MCF 10A (cell line): ENCODE results near the gene DNM1L. TPM values are rescaled to one million over a fixed set of nuclear protein-coding genes. Genes with fewer than 3 reads are reported as not detected.

Source experiments
- BruUV-seq: library from RNA; stranded (reverse); fragments of 400-500 nt; replicated peaks from 2 replicates; lab custom pipeline; 2021; lab: Mats Ljungman, UMichigan
- CTCF ChIA-PET: fragments of 300-600 bp; sonication (Branson Sonifier 250); formaldehyde crosslinking; extraction: SDS; loops from one replicate; lab custom pipeline; 2021; ENCODE audit warnings: antibody characterized with exemption, inconsistent platforms; lab: Yijun Ruan, JAX
- POLR2A ChIA-PET: fragments of 300-600, 350-650 bp; sonication (Branson Sonifier 250); formaldehyde crosslinking; extraction: SDS; loops from one replicate; lab custom pipeline; 2020; ENCODE audit warnings: antibody characterized with exemption, inconsistent platforms; lab: Yijun Ruan, JAX
- DNase-seq: peaks from one replicate; pipeline ENCODE4 v3.0.0-alpha.2; 2018; ENCODE audit not compliant: unreplicated experiment
- H3K27ac Mint-ChIP-seq: one replicate; pipeline ENCODE4 v1.8.0; 2022; ENCODE audit warnings: mild to moderate bottlenecking, low read depth, mixed read lengths; ENCODE audit not compliant: unreplicated experiment
- H3K27me3 Mint-ChIP-seq: one replicate; pipeline ENCODE4 v1.8.0; 2022; ENCODE audit warnings: mixed read lengths; ENCODE audit not compliant: insufficient read depth, unreplicated experiment
- H3K36me3 Mint-ChIP-seq: one replicate; pipeline ENCODE4 v1.8.0; 2022; ENCODE audit warnings: mild to moderate bottlenecking, moderate library complexity, mixed read lengths; ENCODE audit not compliant: insufficient read depth, unreplicated experiment
- H3K4me1 Mint-ChIP-seq: one replicate; pipeline ENCODE4 v1.8.0; 2022; ENCODE audit warnings: mixed read lengths; ENCODE audit not compliant: insufficient read depth, unreplicated experiment
- H3K4me3 Mint-ChIP-seq: one replicate; pipeline ENCODE4 v1.8.0; 2022; ENCODE audit warnings: mild to moderate bottlenecking, moderate library complexity, mixed read lengths; ENCODE audit not compliant: unreplicated experiment
- H3K9me3 Mint-ChIP-seq: one replicate; pipeline ENCODE4 v1.8.0; 2022; ENCODE audit warnings: mixed read lengths; ENCODE audit not compliant: unreplicated experiment
- intact Hi-C: fragments of 100-400 bp; cut with micrococcal nuclease; formaldehyde crosslinking; loops from 2 replicates; pipeline ENCODE4 v1.14.1; 2022
- total RNA-seq: library from RNA; stranded (reverse); gene quantifications from 2 replicates; pipeline ENCODE4 v1.2.3, GENCODE V29; 2022
- TF ChIP-seq, protein P1 (sequence below): fragments of 200-600 bp; IDR thresholded peaks from one replicate; pipeline ENCODE4 v1.8.0; 2022; ENCODE audit warnings: antibody characterized with exemption, mild to moderate bottlenecking; ENCODE audit not compliant: unreplicated experiment

DNM1L gene
- total RNA-seq, 1 experiment from 2014 or later: 86.9 TPM

DNA sequence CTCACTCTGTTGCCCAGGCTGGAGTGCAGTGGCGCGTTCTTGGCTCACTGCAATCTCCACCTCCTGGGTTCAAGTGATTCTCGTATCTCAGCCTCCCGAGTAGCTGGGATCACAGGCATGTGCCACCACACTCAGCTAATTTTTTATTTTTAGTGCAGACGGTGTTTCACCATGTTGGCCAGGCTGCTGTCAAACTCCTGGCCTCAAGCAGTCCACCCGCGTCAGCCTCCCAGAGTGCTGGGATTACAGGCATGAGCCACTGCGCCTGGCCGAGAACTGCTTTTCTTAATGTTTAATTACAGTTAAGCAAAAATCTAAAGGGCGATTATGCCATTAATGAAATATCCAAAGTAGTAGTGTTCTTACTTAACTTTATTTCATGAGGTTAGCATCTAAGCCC is 63.0 kb downstream of the DNM1L start:
- Mint-ChIP-seq H3K9me3 (no peaks in the 10 kb centered on the region), H3K4me3 (no peak overlapping the region), H3K36me3 (peaks cover 85% of the 10 kb centered on the region), H3K27me3 (no peaks in the 10 kb centered on the region), H3K27ac (no peak overlapping the region), H3K4me1 (no peaks in the 10 kb centered on the region)
- ChIA-PET CTCF (interaction anchor here (0.6 to 1.7 kb wide), 3 partner anchors 13 to 258 kb away, joined by 3 to 6 read pairs (median 4); partner anchors contain the start of gene YARS2), POLR2A (interaction anchor here (0.6 to 0.8 kb wide), 2 partner anchors 20 to 464 kb away, joined by 4 read pairs; no protein-coding TSS in a partner anchor)
- no TSS peak for BruUV-seq
- DNase-seq: no peak
- intact Hi-C loops: no loop called here
- TF ChIP-seq, protein P1, sequence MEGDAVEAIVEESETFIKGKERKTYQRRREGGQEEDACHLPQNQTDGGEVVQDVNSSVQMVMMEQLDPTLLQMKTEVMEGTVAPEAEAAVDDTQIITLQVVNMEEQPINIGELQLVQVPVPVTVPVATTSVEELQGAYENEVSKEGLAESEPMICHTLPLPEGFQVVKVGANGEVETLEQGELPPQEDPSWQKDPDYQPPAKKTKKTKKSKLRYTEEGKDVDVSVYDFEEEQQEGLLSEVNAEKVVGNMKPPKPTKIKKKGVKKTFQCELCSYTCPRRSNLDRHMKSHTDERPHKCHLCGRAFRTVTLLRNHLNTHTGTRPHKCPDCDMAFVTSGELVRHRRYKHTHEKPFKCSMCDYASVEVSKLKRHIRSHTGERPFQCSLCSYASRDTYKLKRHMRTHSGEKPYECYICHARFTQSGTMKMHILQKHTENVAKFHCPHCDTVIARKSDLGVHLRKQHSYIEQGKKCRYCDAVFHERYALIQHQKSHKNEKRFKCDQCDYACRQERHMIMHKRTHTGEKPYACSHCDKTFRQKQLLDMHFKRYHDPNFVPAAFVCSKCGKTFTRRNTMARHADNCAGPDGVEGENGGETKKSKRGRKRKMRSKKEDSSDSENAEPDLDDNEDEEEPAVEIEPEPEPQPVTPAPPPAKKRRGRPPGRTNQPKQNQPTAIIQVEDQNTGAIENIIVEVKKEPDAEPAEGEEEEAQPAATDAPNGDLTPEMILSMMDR: no peak

DNA sequence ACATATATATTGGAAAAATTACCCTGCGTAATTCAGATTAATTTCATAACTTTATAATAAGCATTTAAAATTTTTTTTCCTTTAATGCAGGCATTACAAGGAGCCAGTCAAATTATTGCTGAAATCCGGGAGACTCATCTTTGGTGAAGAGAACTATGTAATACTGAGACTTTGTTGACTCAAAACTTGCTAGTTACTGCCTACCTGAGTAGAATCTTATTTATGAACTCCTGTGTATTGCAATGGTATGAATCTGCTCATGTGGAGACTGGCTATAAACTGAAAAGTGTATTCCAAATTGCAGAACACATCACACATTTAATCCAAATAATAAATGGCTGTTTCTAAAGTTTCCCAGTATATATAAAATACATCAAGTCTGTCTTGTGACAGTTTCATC is 64.2 kb downstream of the DNM1L start:
- no peak for DNase-seq
- H3K9me3 Mint-ChIP-seq: no peaks in the 10 kb centered on the region
- no peaks in the 10 kb centered on the region for H3K27me3 Mint-ChIP-seq
- no TSS peak for BruUV-seq
- ChIA-PET POLR2A (interaction anchor here (4.8 kb wide), 1 partner anchor 12 kb away, joined by 23 read pairs; the partner anchor contains the start of gene YARS2), CTCF (interaction anchor here (3.5 kb wide), 1 partner anchor 12 kb away, joined by 21 read pairs; the partner anchor contains the start of gene YARS2)
- intact Hi-C loops: no loop called here
- no peaks in the 10 kb centered on the region for H3K4me1 Mint-ChIP-seq
- no peak overlapping the region for H3K4me3 Mint-ChIP-seq
- no peak overlapping the region for H3K27ac Mint-ChIP-seq
- H3K36me3 Mint-ChIP-seq: peaks cover 88% of the 10 kb centered on the region
- TF ChIP-seq, protein P1: no peak

DNA sequence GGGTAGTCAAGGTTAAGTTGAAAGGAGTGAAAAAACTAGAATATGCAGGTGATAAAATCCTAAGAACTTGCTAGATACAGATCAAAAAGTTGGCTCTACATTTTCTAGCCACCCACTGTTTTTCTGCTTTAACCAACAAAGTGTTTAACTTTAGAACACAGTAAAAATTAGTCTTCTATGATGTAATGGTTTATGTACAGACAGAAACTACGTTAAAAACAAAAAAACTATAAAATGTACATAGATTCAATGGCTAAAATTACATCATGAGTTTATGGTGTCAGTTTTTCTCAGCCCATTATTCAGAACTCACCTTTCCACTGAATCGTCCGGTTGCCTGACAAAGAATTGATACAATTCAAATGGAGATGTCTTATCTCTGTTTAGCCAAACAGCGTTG is 74.5 kb downstream of the DNM1L start:
- POLR2A ChIA-PET: interaction anchor here (0.7 to 3.5 kb wide), 4 partner anchors 9 to 291 kb away, joined by 3 to 54 read pairs (median 15); partner anchors contain the start of gene PKP2

DNA sequence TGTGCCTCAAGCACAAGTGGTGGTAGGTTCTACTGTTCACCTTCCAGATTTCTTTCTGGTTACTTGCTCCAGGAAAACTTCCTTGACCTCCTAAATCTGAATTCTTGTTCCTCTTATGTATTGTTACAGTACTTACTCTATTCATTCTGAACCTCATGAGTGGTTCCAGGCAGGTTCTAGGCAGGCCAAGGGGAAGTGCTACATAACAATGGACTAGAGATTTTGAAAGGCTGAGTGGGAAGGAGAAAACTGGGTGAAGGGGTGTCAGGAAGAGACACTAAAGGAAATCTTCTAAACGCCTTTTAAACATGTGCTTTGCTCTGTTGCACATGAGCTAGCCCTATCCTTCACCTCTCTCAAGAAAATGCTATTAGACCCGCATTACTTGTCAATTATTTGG is 75.0 kb downstream of the DNM1L start:
- no peaks in the 10 kb centered on the region for H3K27me3 Mint-ChIP-seq
- POLR2A ChIA-PET: interaction anchor here (1.1 to 3.5 kb wide), 12 partner anchors 9 to 1268 kb away, joined by 3 to 54 read pairs (median 8); partner anchors contain the start of genes ALG10, DNM1L and PKP2
- CTCF ChIA-PET: interaction anchor here (0.5 to 5.7 kb wide), 21 partner anchors 9 to 1282 kb away, joined by 3 to 60 read pairs (median 7); partner anchors contain the start of genes ALG10 and PKP2
- peaks cover 44% of the 10 kb centered on the region for H3K36me3 Mint-ChIP-seq
- no peaks in the 10 kb centered on the region for H3K9me3 Mint-ChIP-seq
- no TSS peak for BruUV-seq
- H3K4me3 Mint-ChIP-seq: peak overlapping the region; percentile 86
- TF ChIP-seq, protein P1: no peak
- intact Hi-C loops: loop anchor here (2.0 to 10.0 kb wide), 3 partner anchors 141 to 1099 kb away; partner anchors contain the start of gene ETFBKMT
- DNase-seq: peak; percentile 25
- H3K27ac Mint-ChIP-seq: peak overlapping the region; percentile 90
- peaks cover 13% of the 10 kb centered on the region for H3K4me1 Mint-ChIP-seq

More for the DNA sequence above, 74.5 kb downstream of the DNM1L start:
- TF ChIP-seq, protein P1: no peak
- Mint-ChIP-seq H3K4me1 (peaks cover 13% of the 10 kb centered on the region), H3K4me3 (peak overlapping the region; percentile 86), H3K27ac (peak overlapping the region; percentile 90), H3K36me3 (peaks cover 49% of the 10 kb centered on the region), H3K27me3 (no peaks in the 10 kb centered on the region), H3K9me3 (no peaks in the 10 kb centered on the region)
- CTCF ChIA-PET: interaction anchor here (1.5 to 5.7 kb wide), 5 partner anchors 9 to 1268 kb away, joined by 3 to 60 read pairs (median 21); partner anchors contain the start of gene ALG10
- no peak for DNase-seq
- no TSS peak for BruUV-seq
- intact Hi-C loops: loop anchor here (2.0 to 10.0 kb wide), 3 partner anchors 141 to 1099 kb away; partner anchors contain the start of gene ETFBKMT
